NCI-H1417 treated with DMSO at 0.1 percent for 48 hours (cell line): ENCODE data around the gene ZMYND8.

Experiments
- DNase-seq: peaks from one replicate; lab custom pipeline; 2025; lab: John Stamatoyannopoulos, UW

The ZMYND8 gene

GRCh38 chr20:47173596-47174216 is 182.8 kb downstream of the ZMYND8 start:
- no peak for DNase-seq

- DNase-seq = no peak
These were observed 183.9 kb downstream of the ZMYND8 start for GRCh38 chr20:47172579-47172978.

GRCh38 chr20:47167846-47168245 is 188.7 kb downstream of the ZMYND8 start:
- no peak for DNase-seq

- no peak for DNase-seq
These were observed 191.1 kb downstream of the ZMYND8 start for GRCh38 chr20:47165376-47165865.

DNA sequence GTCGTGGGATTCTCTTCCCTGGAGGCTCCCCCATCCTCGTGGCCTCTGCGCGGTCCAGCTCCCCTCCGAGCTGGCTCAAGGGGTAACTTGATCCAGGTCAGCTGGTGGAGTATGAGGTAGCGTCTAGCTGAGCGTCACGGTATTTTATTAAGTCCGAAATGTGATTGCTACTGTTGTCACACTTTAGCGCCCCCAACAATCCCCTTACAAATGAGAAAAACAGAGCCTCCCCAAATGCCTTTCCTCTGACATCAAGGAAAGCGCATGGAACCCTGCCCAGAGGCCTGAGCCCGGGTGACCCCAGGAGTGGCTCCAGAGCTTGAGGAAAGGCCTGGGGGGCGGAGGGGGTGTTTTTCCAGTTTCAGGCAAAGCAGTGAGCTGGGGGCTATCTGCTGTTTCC is 192.4 kb downstream of the ZMYND8 start:
- no peak for DNase-seq

DNA sequence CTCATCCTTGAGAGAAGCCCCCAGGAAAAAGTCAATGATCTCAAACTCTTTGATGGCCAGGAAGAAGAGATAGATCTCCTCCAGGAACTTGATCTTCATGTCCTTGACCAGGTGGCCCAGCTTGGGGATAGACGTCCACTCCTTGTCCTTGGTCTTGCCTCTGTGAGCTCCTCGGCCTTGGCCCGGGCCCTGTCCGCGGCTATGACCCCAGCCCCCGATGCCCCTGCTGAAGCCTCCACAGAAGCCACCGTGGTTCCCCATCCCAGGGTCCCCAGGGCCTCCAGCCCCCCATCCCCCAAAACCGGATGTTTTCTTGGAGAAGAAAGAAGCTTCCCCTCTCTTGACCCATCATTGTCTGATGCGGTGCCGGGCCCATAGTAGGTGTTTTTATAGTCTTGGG is 195.1 kb downstream of the ZMYND8 start:
- DNase-seq = no peak

- DNase-seq = no peak
These were observed 195.5 kb downstream of the ZMYND8 start for GRCh38 chr20:47160992-47161391.

GRCh38 chr20:47160240-47160639 is 196.3 kb downstream of the ZMYND8 start:
- DNase-seq = no peak
